ENCODE results near the gene SRBD1.

Gene SRBD1

DNA sequence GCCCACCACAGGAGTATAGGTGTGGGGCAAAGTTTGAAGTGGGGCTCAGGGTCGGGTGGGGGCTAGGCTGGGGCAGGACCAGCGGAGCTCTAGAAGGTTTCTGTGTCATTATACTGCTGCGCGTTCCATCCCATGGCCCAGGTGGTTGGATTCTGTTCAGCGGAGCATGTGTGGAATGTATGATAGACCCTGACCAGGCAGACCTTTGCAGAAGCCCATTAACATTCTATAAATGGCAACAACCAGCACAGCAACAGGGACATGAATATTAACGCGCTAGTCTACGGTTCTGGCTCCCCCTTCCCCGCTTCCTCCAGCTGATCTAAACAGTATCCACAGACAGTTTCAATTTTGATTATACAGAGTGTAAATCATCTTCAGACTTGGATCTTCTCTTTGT is 36.3 kb upstream of the SRBD1 start:
- TF ChIP-seq GATA2 (IDR thresholded peaks at IDR 0.05; ENCODE audit: low read depth, low read length) (no peak), GATA3 (IDR thresholded peaks at IDR 0.05; ENCODE audit: low read depth, low read length) (no peak)

- TF ChIP-seq GATA3 (IDR thresholded peaks at IDR 0.05; ENCODE audit: low read depth, low read length) (no peak), GATA2 (IDR thresholded peaks at IDR 0.05; ENCODE audit: low read depth, low read length) (no peak)
These were observed 35.2 kb upstream of the SRBD1 start for GRCh38 chr2:45646289-45646688.

DNA sequence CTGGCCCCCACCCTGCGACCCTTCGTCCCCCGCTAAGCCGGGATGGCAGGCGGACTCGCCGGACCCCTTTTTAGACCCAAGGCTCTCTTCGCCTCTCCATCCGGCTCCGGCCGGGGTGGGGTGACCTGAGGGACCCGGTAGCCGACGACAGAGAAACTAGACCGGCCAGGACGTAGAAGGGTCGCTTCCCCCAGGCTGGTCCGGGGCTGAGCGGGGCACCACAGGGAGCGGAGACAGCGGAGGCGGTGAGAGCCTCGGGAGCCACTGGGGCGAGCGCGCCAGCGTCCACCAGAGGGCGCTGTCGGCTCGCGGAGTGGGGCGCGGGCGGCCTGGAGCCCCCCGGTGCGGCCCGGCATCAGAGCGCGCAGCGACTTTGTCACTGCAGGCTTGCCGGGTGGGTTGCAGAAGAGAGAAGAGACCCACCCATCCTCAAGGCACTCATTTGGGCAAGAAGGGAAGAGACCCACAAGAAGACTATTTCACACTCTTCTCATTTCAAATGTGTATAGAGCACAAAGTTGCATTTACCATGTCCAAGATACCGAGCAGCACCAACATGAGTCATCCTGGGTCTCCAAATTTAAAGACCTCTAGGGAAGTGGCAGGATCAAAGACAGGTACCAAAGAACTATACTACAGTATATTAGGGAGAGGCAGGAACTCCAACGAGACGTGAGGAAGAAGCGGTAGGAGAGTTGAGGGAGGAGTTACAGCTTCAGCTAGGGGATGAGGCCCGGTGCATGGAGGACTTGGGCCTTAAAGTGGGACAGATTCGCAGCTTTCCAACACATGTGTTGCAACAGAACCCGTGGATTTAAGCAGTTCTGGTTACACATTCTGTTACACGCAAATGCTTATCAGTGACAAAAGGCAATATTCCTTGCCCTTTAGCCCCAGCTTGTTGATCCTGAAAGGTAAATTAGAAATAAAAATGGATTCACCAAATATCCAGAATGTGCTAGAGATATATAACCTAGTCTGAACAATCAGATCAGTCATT is 32.8 kb upstream of the SRBD1 start:
- TF ChIP-seq GATA3 (IDR thresholded peaks at IDR 0.05; ENCODE audit: low read depth, low read length) (no peak), GATA2 (IDR thresholded peaks at IDR 0.05; ENCODE audit: low read depth, low read length) (no peak)

GRCh38 chr2:45643095-45643494 is 32.0 kb upstream of the SRBD1 start:
- TF ChIP-seq GATA2 (IDR thresholded peaks at IDR 0.05; ENCODE audit: low read depth, low read length) (no peak), GATA3 (IDR thresholded peaks at IDR 0.05; ENCODE audit: low read depth, low read length) (no peak)

DNA sequence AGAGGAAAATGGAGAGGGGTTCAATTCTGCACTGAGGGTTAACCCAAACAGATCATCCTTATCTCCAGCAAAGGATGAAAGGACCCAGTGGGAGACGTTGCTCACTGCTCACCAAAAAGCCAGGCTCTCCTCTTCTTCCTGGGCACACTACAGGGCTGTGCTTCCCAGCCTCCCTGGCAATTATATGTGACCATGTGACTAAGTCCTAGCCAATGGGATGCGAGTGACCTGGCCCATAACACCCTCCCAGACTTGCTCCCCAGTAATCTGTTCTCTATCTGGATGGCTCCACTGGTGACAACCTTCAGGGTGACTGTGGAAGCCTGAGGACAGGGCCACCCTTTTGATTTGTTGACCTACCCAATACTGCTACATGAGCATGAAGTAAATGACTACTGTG is 29.5 kb upstream of the SRBD1 start:
- no peak for TF ChIP-seq GATA2 (IDR thresholded peaks at IDR 0.05; ENCODE audit: low read depth, low read length)
- TF ChIP-seq GATA3 (IDR thresholded peaks at IDR 0.05; ENCODE audit: low read depth, low read length), result no peak

- TF ChIP-seq GATA2 (IDR thresholded peaks at IDR 0.05; ENCODE audit: low read depth, low read length), result no peak
- no peak for TF ChIP-seq GATA3 (IDR thresholded peaks at IDR 0.05; ENCODE audit: low read depth, low read length)
These were observed 26.4 kb upstream of the SRBD1 start for GRCh38 chr2:45637440-45637839.

GRCh38 chr2:45636008-45636407 is 24.9 kb upstream of the SRBD1 start:
- no peak for TF ChIP-seq GATA2 (IDR thresholded peaks at IDR 0.05; ENCODE audit: low read depth, low read length)
- TF ChIP-seq GATA3 (IDR thresholded peaks at IDR 0.05; ENCODE audit: low read depth, low read length), result no peak

DNA sequence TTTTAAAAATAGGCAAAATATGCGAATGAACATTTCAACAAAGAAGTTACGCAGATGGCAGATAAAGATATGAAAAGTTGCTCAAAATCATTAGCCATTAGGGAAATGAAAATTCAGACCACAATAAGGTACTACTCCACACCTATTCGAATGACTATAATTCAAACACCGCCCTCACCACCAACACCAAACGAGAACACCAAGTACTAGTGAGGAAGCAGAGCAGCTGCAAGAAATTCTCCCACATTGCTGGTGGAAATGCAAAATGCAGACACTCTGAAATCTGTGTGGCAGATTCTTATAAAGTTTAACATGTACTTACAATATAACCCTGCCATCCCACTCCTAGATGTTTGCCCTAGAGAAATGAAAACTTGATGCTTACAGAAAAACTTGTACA is 23.2 kb upstream of the SRBD1 start:
- TF ChIP-seq GATA2 (IDR thresholded peaks at IDR 0.05; ENCODE audit: low read depth, low read length), result no peak
- TF ChIP-seq GATA3 (IDR thresholded peaks at IDR 0.05; ENCODE audit: low read depth, low read length), result no peak

GRCh38 chr2:45631955-45632354 is 20.9 kb upstream of the SRBD1 start:
- TF ChIP-seq GATA3 (IDR thresholded peaks at IDR 0.05; ENCODE audit: low read depth, low read length), result no peak
- no peak for TF ChIP-seq GATA2 (IDR thresholded peaks at IDR 0.05; ENCODE audit: low read depth, low read length)

DNA sequence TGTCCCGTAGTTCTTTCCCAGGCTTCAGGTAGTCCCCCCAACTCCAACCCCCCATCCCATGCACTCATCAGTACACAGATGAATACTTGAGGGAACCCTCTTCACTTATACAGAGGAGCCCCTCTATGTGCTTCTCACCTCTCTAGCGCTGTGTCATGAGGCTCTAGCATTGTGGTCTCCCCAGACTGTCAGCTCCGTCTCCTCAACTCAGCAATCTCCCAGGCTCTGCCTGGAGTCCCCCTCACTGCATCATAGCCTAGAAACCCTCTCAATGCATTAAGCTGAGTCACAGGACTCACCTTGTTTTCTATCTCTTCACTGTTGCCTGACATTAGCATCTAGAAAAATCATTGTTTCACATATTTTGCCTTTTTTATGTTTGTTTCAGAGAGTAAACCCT is 20.3 kb upstream of the SRBD1 start:
- TF ChIP-seq GATA2 (IDR thresholded peaks at IDR 0.05; ENCODE audit: low read depth, low read length) (no peak), GATA3 (IDR thresholded peaks at IDR 0.05; ENCODE audit: low read depth, low read length) (no peak)

- TF ChIP-seq GATA3 (IDR thresholded peaks at IDR 0.05; ENCODE audit: low read depth, low read length) (no peak), GATA2 (IDR thresholded peaks at IDR 0.05; ENCODE audit: low read depth, low read length) (no peak)
These were observed 18.9 kb upstream of the SRBD1 start for GRCh38 chr2:45629971-45630370.

GRCh38 chr2:45627911-45628310 is 16.8 kb upstream of the SRBD1 start:
- TF ChIP-seq GATA3 (IDR thresholded peaks at IDR 0.05; ENCODE audit: low read depth, low read length) (no peak), GATA2 (IDR thresholded peaks at IDR 0.05; ENCODE audit: low read depth, low read length) (no peak)

DNA sequence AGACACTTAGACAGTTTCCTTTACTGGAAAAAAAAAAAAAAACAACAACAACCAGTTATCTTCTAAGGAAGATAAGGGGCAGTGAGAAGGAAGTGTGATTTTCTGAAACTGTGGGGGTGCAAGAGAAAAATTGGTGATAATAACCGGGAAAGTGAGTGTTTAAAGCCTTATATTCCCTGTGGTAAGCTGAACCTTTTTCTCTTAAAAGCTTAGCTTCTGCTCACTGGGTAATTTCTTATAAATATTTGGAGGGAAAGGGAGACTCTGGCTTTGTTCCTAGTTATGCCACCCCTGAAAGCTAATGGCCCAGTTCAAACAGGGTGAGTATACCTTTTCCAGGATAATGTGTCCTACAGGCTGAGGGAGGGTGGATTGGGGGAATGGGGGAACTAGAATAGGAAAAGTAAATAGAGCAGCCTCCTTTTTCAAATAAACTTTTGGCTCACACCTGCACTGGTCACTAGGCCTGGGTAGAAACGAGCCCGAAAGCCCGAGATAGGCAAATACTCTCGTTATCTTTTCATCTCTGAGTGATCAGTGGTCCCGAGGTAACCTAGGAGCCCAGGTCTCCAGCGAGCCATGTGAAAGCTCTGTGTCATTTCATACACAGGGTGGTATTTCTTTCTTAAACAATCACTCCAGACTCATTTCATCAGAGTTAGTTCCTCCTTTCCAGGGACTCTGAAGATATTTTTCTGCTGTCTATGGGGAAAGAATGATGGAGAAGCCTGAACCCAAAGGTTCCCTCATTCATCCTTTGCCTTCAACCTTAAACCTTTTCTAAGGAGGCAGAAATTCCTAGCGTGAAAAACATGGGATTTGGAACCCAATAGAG is 15.5 kb upstream of the SRBD1 start:
- TF ChIP-seq GATA2 (IDR thresholded peaks at IDR 0.05; ENCODE audit: low read depth, low read length) (no peak), GATA3 (IDR thresholded peaks at IDR 0.05; ENCODE audit: low read depth, low read length) (no peak)

DNA sequence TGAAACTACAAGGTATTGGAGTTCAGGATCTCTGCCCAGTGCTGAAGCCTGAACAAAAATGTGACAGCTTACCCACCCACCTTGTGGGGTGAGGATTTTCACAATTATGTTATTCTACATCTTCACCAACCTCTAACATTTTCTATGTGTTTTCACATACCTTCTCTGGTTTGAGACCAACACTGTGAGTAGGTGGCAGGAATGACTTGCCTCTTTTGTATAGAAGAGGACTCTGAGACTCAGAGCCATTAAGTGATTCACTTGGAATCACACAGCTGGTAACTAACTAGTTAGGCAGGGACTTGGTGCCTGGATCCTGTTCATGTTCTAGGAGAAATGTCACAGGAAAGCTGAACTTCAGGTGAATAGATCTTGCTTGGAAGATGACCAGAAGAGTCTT is 14.8 kb upstream of the SRBD1 start:
- TF ChIP-seq GATA3 (IDR thresholded peaks at IDR 0.05; ENCODE audit: low read depth, low read length) (no peak), GATA2 (IDR thresholded peaks at IDR 0.05; ENCODE audit: low read depth, low read length) (no peak)
